Neural cell (in vitro differentiated cells): ENCODE results near the gene TMEM132A. TPM values are rescaled to one million over a fixed set of nuclear protein-coding genes. Genes with fewer than 3 reads are reported as not detected.

Experiments
- H2AFZ ChIP-seq: fragments of 200-600, 300-800 bp; sonication (generic), shearing (Covaris generic); 2 replicates; pipeline ENCODE4 v1.6.0; 2014; ENCODE audit warnings: low read depth, mild to moderate bottlenecking, antibody characterized with exemption, low read length, moderate library complexity
- H3F3A ChIP-seq: fragments of 200-600 bp; shearing (Covaris generic); 2 replicates; pipeline ENCODE4 v1.6.1; 2016; ENCODE audit warnings: mild to moderate bottlenecking, moderate library complexity, mixed read lengths, antibody characterized with exemption, low read length; ENCODE audit not compliant: insufficient read depth, poor library complexity, severe bottlenecking
- H3K27ac ChIP-seq: fragments of 200-600, 300-800 bp; sonication (generic), shearing (Covaris generic); 2 replicates; pipeline ENCODE4 v1.5.1; 2014; ENCODE audit warnings: mild to moderate bottlenecking, low read length, moderate library complexity
- H3K27me3 ChIP-seq: fragments of 300-800, 200-600 bp; sonication (generic), shearing (Covaris generic); 2 replicates; pipeline ENCODE4 v1.6.0; 2014; ENCODE audit warnings: mild to moderate bottlenecking, low read depth, low read length, moderate library complexity; ENCODE audit not compliant: insufficient read depth
- H3K36me3 ChIP-seq: fragments of 300-800, 200-600 bp; sonication (generic), shearing (Covaris generic); 2 replicates; pipeline ENCODE4 v1.5.1; 2014; ENCODE audit warnings: mild to moderate bottlenecking, antibody characterized with exemption, low read length, moderate library complexity; ENCODE audit not compliant: insufficient read depth
- H3K4me2 ChIP-seq: fragments of 300-800, 200-600 bp; sonication (generic), shearing (Covaris generic); 2 replicates; pipeline ENCODE4 v1.6.0; 2014; ENCODE audit warnings: mild to moderate bottlenecking, low read length
- H3K4me3 ChIP-seq: fragments of 300-800, 200-600 bp; sonication (generic), shearing (Covaris generic); 2 replicates; pipeline ENCODE4 v1.5.1; 2014; ENCODE audit warnings: mild to moderate bottlenecking, low read length, moderate library complexity
- H3K79me2 ChIP-seq: fragments of 200-600 bp; shearing (Covaris generic); replicated peaks from 2 replicates; pipeline ENCODE4 v1.6.0; 2014; ENCODE audit warnings: mild to moderate bottlenecking, low read length, moderate library complexity; ENCODE audit not compliant: insufficient read depth
- H3K9ac ChIP-seq: fragments of 300-800, 200-600 bp; sonication (generic), shearing (Covaris generic); 2 replicates; pipeline ENCODE4 v1.6.1; 2016; ENCODE audit warnings: mild to moderate bottlenecking, low read length, mixed read lengths
- H3K9me2 ChIP-seq: fragments of 200-600 bp; shearing (Covaris generic); 2 replicates; pipeline ENCODE4 v1.6.1; 2016; ENCODE audit warnings: mild to moderate bottlenecking, low read length, mixed read lengths; ENCODE audit not compliant: insufficient read depth
- H3K9me3 ChIP-seq: fragments of 200-600, 300-800 bp; sonication (generic), shearing (Covaris generic); 2 replicates; pipeline ENCODE4 v1.6.1; 2016; ENCODE audit warnings: mild to moderate bottlenecking, mixed run types, low read length, moderate library complexity, mixed read lengths
- H4K20me1 ChIP-seq: fragments of 200-600 bp; shearing (Covaris generic); 2 replicates; pipeline ENCODE4 v1.6.1; 2016; ENCODE audit warnings: mild to moderate bottlenecking, mixed run types; ENCODE audit not compliant: insufficient read depth
- CTCF ChIP-seq: fragments of 450-650 bp; IDR thresholded peaks from 2 replicates; pipeline ENCODE4 v1.5.1; 2014; ENCODE audit warnings: antibody characterized with exemption, mild to moderate bottlenecking, moderate library complexity; ENCODE audit not compliant: poor library complexity, severe bottlenecking
- EP300 ChIP-seq: fragments of 450-650 bp; conservative IDR thresholded peaks from 2 replicates; pipeline ENCODE4 v1.6.1; 2014; ENCODE audit warnings: antibody characterized with exemption, mild to moderate bottlenecking, moderate library complexity; ENCODE audit not compliant: poor library complexity, severe bottlenecking
- EZH2 ChIP-seq: fragments of 200-600, 300-800 bp; shearing (Covaris generic), sonication (generic); IDR thresholded peaks from 2 replicates; pipeline ENCODE4 v1.6.1; 2014; ENCODE audit warnings: antibody characterized with exemption, low read length, borderline replicate concordance, mild to moderate bottlenecking; ENCODE audit not compliant: insufficient read depth, poor library complexity, severe bottlenecking
- MXI1 ChIP-seq: fragments of 450-650 bp; conservative IDR thresholded peaks from 2 replicates; pipeline ENCODE4 v1.6.1; 2014; ENCODE audit warnings: antibody characterized with exemption, mild to moderate bottlenecking; ENCODE audit not compliant: poor library complexity, severe bottlenecking
- POLR2AphosphoS5 ChIP-seq: IDR thresholded peaks from 2 replicates; pipeline ENCODE4 v1.6.1; 2012
- RAD21 ChIP-seq: fragments of 450-650 bp; conservative IDR thresholded peaks from 2 replicates; pipeline ENCODE4 v1.6.1; 2014; ENCODE audit warnings: antibody characterized with exemption, mild to moderate bottlenecking, moderate library complexity
- SMC3 ChIP-seq: fragments of 450-650 bp; conservative IDR thresholded peaks from 2 replicates; pipeline ENCODE4 v1.6.1; 2014; ENCODE audit warnings: antibody characterized with exemption, mild to moderate bottlenecking, moderate library complexity; ENCODE audit not compliant: poor library complexity
- TAF1 ChIP-seq: IDR thresholded peaks from 2 replicates; pipeline ENCODE4 v1.6.1; 2012; ENCODE audit warnings: low read depth
- polyA plus RNA-seq: library from polyadenylated mRNA; depleted of rRNA; stranded (reverse); fragments of >200 nt; gene quantifications from 2 replicates; pipeline ENCODE4 v1.2.3, GENCODE V29; 2014
- TF ChIP-seq, protein P1 (sequence below): IDR thresholded peaks from 2 replicates; pipeline ENCODE4 v1.6.1; 2012; ENCODE audit warnings: borderline replicate concordance

TMEM132A gene
- polyA plus RNA-seq, 1 donor from 2014 or later: 215 TPM

DNA sequence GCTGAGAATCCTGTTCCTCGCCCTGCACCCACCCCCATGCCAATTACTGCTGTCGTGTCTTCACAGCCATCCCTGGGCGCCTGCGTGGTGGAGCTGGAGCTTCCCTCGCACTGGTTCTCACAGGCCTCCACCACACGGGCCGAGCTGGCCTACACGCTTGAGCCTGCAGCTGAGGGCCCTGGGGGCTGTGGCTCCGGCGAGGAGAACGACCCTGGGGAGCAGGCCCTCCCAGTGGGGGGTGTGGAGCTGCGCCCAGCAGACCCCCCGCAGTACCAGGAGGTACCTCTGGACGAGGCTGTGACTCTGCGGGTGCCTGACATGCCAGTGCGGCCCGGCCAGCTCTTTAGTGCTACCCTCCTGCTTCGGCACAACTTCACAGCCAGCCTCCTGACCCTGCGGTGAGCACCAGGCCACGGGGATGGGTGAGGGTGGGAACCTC lies 4.3 kb downstream of the TMEM132A start:
- Histone ChIP-seq H3F3A (no peaks in the 10 kb centered on the region), H3K9ac (no peak overlapping the region), H3K79me2 (peaks cover 36% of the 10 kb centered on the region), H3K36me3 (no peaks in the 10 kb centered on the region), H3K9me2 (no peaks in the 10 kb centered on the region), H3K9me3 (no peaks in the 10 kb centered on the region), H3K27ac (no peak overlapping the region), H2AFZ (no peak overlapping the region), H3K4me3 (no peak overlapping the region), H4K20me1 (peaks cover 6% of the 10 kb centered on the region), H3K27me3 (no peaks in the 10 kb centered on the region), H3K4me2 (no peak overlapping the region)
- no peak for TF ChIP-seq MXI1
- TF ChIP-seq RAD21: no peak
- TF ChIP-seq POLR2AphosphoS5: no peak
- no peak for TF ChIP-seq SMC3
- TF ChIP-seq TAF1: no peak
- TF ChIP-seq, protein P1, sequence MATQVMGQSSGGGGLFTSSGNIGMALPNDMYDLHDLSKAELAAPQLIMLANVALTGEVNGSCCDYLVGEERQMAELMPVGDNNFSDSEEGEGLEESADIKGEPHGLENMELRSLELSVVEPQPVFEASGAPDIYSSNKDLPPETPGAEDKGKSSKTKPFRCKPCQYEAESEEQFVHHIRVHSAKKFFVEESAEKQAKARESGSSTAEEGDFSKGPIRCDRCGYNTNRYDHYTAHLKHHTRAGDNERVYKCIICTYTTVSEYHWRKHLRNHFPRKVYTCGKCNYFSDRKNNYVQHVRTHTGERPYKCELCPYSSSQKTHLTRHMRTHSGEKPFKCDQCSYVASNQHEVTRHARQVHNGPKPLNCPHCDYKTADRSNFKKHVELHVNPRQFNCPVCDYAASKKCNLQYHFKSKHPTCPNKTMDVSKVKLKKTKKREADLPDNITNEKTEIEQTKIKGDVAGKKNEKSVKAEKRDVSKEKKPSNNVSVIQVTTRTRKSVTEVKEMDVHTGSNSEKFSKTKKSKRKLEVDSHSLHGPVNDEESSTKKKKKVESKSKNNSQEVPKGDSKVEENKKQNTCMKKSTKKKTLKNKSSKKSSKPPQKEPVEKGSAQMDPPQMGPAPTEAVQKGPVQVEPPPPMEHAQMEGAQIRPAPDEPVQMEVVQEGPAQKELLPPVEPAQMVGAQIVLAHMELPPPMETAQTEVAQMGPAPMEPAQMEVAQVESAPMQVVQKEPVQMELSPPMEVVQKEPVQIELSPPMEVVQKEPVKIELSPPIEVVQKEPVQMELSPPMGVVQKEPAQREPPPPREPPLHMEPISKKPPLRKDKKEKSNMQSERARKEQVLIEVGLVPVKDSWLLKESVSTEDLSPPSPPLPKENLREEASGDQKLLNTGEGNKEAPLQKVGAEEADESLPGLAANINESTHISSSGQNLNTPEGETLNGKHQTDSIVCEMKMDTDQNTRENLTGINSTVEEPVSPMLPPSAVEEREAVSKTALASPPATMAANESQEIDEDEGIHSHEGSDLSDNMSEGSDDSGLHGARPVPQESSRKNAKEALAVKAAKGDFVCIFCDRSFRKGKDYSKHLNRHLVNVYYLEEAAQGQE: no peak
- no peak for TF ChIP-seq CTCF
- TF ChIP-seq EZH2: no peak
- TF ChIP-seq EP300: no peak

DNA sequence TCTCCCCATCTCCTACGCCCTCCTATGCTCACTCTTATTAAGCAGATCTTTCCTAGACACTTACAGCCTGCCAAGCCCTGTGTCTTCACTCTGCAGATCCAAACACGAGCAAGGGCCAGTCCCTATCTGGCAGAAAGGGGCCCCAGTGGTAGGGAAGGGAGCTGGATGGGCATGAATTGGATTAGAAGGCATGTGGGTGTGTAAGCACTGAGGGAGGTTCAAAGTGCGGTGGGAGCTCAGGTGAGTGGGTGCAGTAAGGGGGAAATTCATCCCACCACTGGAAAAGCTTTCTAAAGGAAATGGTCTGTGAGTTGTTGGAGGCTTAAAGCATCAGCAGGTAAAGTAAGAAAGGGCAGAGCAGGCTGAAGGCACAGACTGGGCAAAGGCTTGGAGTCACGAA lies 5.5 kb downstream of the TMEM132A start:
- H3F3A ChIP-seq: no peaks in the 10 kb centered on the region
- no peaks in the 10 kb centered on the region for H3K9me3 ChIP-seq
- no peaks in the 10 kb centered on the region for H3K36me3 ChIP-seq
- peaks cover 6% of the 10 kb centered on the region for H4K20me1 ChIP-seq
- no peak overlapping the region for H3K27ac ChIP-seq
- H2AFZ ChIP-seq: no peak overlapping the region
- no peaks in the 10 kb centered on the region for H3K9me2 ChIP-seq
- TF ChIP-seq EZH2: no peak
- TF ChIP-seq CTCF: no peak
- TF ChIP-seq RAD21: no peak
- TF ChIP-seq EP300: no peak
- TF ChIP-seq, protein P1: no peak
- no peak for TF ChIP-seq MXI1
- no peak for TF ChIP-seq SMC3
- TF ChIP-seq POLR2AphosphoS5: no peak
- TF ChIP-seq TAF1: no peak
- no peak overlapping the region for H3K4me3 ChIP-seq
- peaks cover 26% of the 10 kb centered on the region for H3K79me2 ChIP-seq
- H3K27me3 ChIP-seq: no peaks in the 10 kb centered on the region
- no peak overlapping the region for H3K4me2 ChIP-seq
- no peak overlapping the region for H3K9ac ChIP-seq
